Breast epithelium (tissue), 4 donors: Measurements from ENCODE around the gene PTPRM. TPM values are rescaled to one million over a fixed set of nuclear protein-coding genes. Genes with fewer than 3 reads are reported as not detected.

ENCODE experiments used
- DNase-seq, 2 donors: peaks; one replicate each; pipeline ENCODE4 v3.0.0-alpha.2; 2019; ENCODE audit warnings: low spot score in 2 of 2
- H3K27ac ChIP-seq, 2 donors: fragments of 200-600 bp; sonication (generic) in 1 of 2; one replicate each; pipeline ENCODE4 v1.5.1; 2016 to 2019; ENCODE audit warnings: mild to moderate bottlenecking in 1 of 2
- H3K27me3 ChIP-seq, 2 donors: fragments of 200-600 bp; sonication (generic) in 1 of 2; one replicate each; pipeline versions ENCODE4 v1.5.1 to v1.6.0; 2017 to 2019; ENCODE audit warnings: control low read depth in 1 of 2, mild to moderate bottlenecking in 1 of 2
- H3K36me3 ChIP-seq: fragments of 200-600 bp; one replicate; pipeline ENCODE4 v1.5.1; 2019
- H3K4me1 ChIP-seq, 2 donors: fragments of 200-600 bp; sonication (generic); one replicate each; pipeline ENCODE4 v1.5.1; 2016 to 2019; ENCODE audit warnings: control low read depth in 1 of 2
- H3K4me3 ChIP-seq, 3 donors: fragments of 200-600 bp; sonication (generic); 1 replicate in 2 of 3; 2 replicates in 1 of 3; pipeline ENCODE4 v1.5.1; 2016 to 2019; ENCODE audit warnings: mild to moderate bottlenecking in 3 of 3, moderate library complexity in 2 of 3
- H3K9me3 ChIP-seq, 2 donors: fragments of 200-600 bp; sonication (generic) in 1 of 2; one replicate each; pipeline ENCODE4 v1.5.1; 2016 to 2019; ENCODE audit warnings: control low read depth in 1 of 2
- CTCF ChIP-seq, 3 donors: fragments of 450-650 bp; IDR thresholded peaks; one replicate each; pipeline ENCODE4 v1.5.1; 2016 to 2017; ENCODE audit warnings: antibody characterized with exemption in 3 of 3, mild to moderate bottlenecking in 3 of 3, moderate library complexity in 3 of 3
- POLR2A ChIP-seq: fragments of 450-650 bp; IDR thresholded peaks from one replicate; pipeline ENCODE4 v1.6.1; 2016; ENCODE audit warnings: antibody characterized with exemption, mild to moderate bottlenecking, moderate library complexity
- POLR2AphosphoS5 ChIP-seq, 3 donors: sonication (generic); formaldehyde crosslinking; IDR thresholded peaks; one replicate each; pipeline ENCODE4 v1.6.1; 2017; ENCODE audit warnings: antibody characterized with exemption in 3 of 3
- intact Hi-C: fragments of 100-400 bp; cut with DNase I; formaldehyde crosslinking; loops from one replicate; pipeline ENCODE4 v1.15.1; 2023; ENCODE audit warnings: low total_unique reads
- total RNA-seq, 3 donors: library from RNA; depleted of rRNA; stranded (reverse); fragments of >200 nt; gene quantifications; one replicate each; pipeline ENCODE4 v1.1.0, GENCODE V29; 2016

Gene PTPRM
- total RNA-seq, 3 donors from 2014 or later = 41.7 to 181 (median 140) TPM

- Histone ChIP-seq H3K4me1 (no peaks in the 10 kb centered on the region), H3K36me3 (no peaks in the 10 kb centered on the region), H3K27me3 (no peaks in the 10 kb centered on the region), H3K9me3 (peaks cover 0 to 6% of the 10 kb centered on the region in 2 donors), H3K27ac (no peak overlapping the region), H3K4me3 (no peak overlapping the region)
- DNase-seq = no peak
- no peak for TF ChIP-seq POLR2A
- TF ChIP-seq CTCF (IDR thresholded peaks at IDR 0.05) = no peak
- TF ChIP-seq POLR2AphosphoS5 (IDR thresholded peaks at IDR 0.05) = no peak
- intact Hi-C loops = no loop called here
Observed at GRCh38 chr18:8349608-8350323, 782.6 kb downstream of the PTPRM start.

- intact Hi-C loops = no loop called here
- Histone ChIP-seq H3K4me1 (no peaks in the 10 kb centered on the region), H3K4me3 (no peak overlapping the region), H3K36me3 (no peaks in the 10 kb centered on the region), H3K27ac (no peak overlapping the region), H3K27me3 (no peaks in the 10 kb centered on the region), H3K9me3 (peaks cover 0 to 6% of the 10 kb centered on the region in 2 donors)
- DNase-seq = no peak
- TF ChIP-seq CTCF (IDR thresholded peaks at IDR 0.05) (no peak), POLR2A (no peak), POLR2AphosphoS5 (IDR thresholded peaks at IDR 0.05) (no peak)
Observed at GRCh38 chr18:8350628-8351027, 783.5 kb downstream of the PTPRM start.

- Histone ChIP-seq H3K27ac (no peak overlapping the region), H3K9me3 (peaks cover 0 to 6% of the 10 kb centered on the region in 2 donors), H3K27me3 (no peaks in the 10 kb centered on the region), H3K4me1 (no peaks in the 10 kb centered on the region), H3K4me3 (no peak overlapping the region), H3K36me3 (no peaks in the 10 kb centered on the region)
- TF ChIP-seq POLR2A = no peak
- TF ChIP-seq CTCF (IDR thresholded peaks at IDR 0.05) = no peak
- no peak for TF ChIP-seq POLR2AphosphoS5 (IDR thresholded peaks at IDR 0.05)
- intact Hi-C loops = no loop called here
- no peak for DNase-seq
Observed at GRCh38 chr18:8351161-8351560, 784.0 kb downstream of the PTPRM start.

- no peak for TF ChIP-seq POLR2AphosphoS5 (IDR thresholded peaks at IDR 0.05)
- TF ChIP-seq POLR2A = no peak
- no peak for TF ChIP-seq CTCF (IDR thresholded peaks at IDR 0.05)
- Histone ChIP-seq H3K36me3 (no peaks in the 10 kb centered on the region), H3K27me3 (no peaks in the 10 kb centered on the region), H3K4me1 (no peaks in the 10 kb centered on the region), H3K4me3 (no peak overlapping the region), H3K27ac (no peak overlapping the region), H3K9me3 (peaks cover 0 to 6% of the 10 kb centered on the region in 2 donors)
- DNase-seq = no peak
- intact Hi-C loops = no loop called here
Observed at GRCh38 chr18:8354304-8354703, 787.2 kb downstream of the PTPRM start.

- H3K27ac ChIP-seq = no peak overlapping the region
- peaks cover 0 to 6% of the 10 kb centered on the region in 2 donors for H3K9me3 ChIP-seq
- no peak for TF ChIP-seq CTCF (IDR thresholded peaks at IDR 0.05)
- no peak for TF ChIP-seq POLR2A
- no peak for TF ChIP-seq POLR2AphosphoS5 (IDR thresholded peaks at IDR 0.05)
- H3K4me1 ChIP-seq = no peaks in the 10 kb centered on the region
- H3K4me3 ChIP-seq = no peak overlapping the region
- no peak for DNase-seq
- intact Hi-C loops = no loop called here
- H3K36me3 ChIP-seq = no peaks in the 10 kb centered on the region
- no peaks in the 10 kb centered on the region for H3K27me3 ChIP-seq
Observed at GRCh38 chr18:8356001-8356400, 788.9 kb downstream of the PTPRM start.
